SU-DHL-6 (cell line): ENCODE results near the gene RETREG2.

Source experiments
- H2AFZ ChIP-seq: fragments of 200-600 bp; sonication (generic); 2 replicates; pipeline ENCODE4 v1.6.1; 2014; ENCODE audit warnings: low read depth, mild to moderate bottlenecking, moderate library complexity, mixed read lengths, antibody characterized with exemption, low read length; ENCODE audit not compliant: severe bottlenecking
- H3F3A ChIP-seq: fragments of 200-600 bp; shearing (Covaris generic); 2 replicates; pipeline ENCODE4 v1.6.0; 2016; ENCODE audit warnings: antibody characterized with exemption, mild to moderate bottlenecking; ENCODE audit not compliant: insufficient read depth
- H3K27ac ChIP-seq: fragments of 200-600 bp; sonication (generic); 2 replicates; pipeline ENCODE4 v1.5.1; 2016; ENCODE audit warnings: low read depth, mild to moderate bottlenecking, low read length, moderate library complexity, mixed read lengths
- H3K27me3 ChIP-seq: fragments of 200-600 bp; sonication (generic), shearing (Covaris generic); 2 replicates; pipeline ENCODE4 v1.6.0; 2014; ENCODE audit warnings: mild to moderate bottlenecking, low read length
- H3K36me3 ChIP-seq: fragments of 200-600 bp; sonication (generic); 2 replicates; pipeline ENCODE4 v1.6.1; 2014; ENCODE audit warnings: mild to moderate bottlenecking, low read length, mixed read lengths
- H3K4me2 ChIP-seq: fragments of 300-600, 200-600 bp; shearing (Covaris generic), sonication (generic); 2 replicates; pipeline ENCODE4 v1.6.0; 2014; ENCODE audit warnings: low read length, low read depth, mild to moderate bottlenecking; ENCODE audit not compliant: poor library complexity, severe bottlenecking
- H3K4me3 ChIP-seq: fragments of 200-600 bp; sonication (generic); 2 replicates; pipeline ENCODE4 v1.5.1; 2014; ENCODE audit warnings: antibody characterized with exemption, low read length, mild to moderate bottlenecking, mixed read lengths; ENCODE audit not compliant: insufficient read depth, poor library complexity, severe bottlenecking
- H3K79me2 ChIP-seq: fragments of 200-600 bp; sonication (generic); 2 replicates; pipeline ENCODE4 v1.6.1; 2014; ENCODE audit warnings: mild to moderate bottlenecking, low read length, moderate library complexity; ENCODE audit not compliant: insufficient read depth
- H3K9ac ChIP-seq: fragments of 200-600 bp; sonication (generic); 2 replicates; pipeline ENCODE4 v1.7.0; 2014; ENCODE audit warnings: mild to moderate bottlenecking, low read length
- H3K9me2 ChIP-seq: fragments of 200-600 bp; sonication (generic); replicated peaks from 2 replicates; pipeline ENCODE4 v1.6.1; 2014; ENCODE audit warnings: low read length; ENCODE audit not compliant: insufficient read depth
- H3K9me3 ChIP-seq: fragments of 200-600 bp; sonication (generic); 2 replicates; pipeline ENCODE4 v1.6.1; 2014; ENCODE audit warnings: low read length, mixed read lengths; ENCODE audit not compliant: insufficient read depth
- H4K20me1 ChIP-seq: fragments of 200-600 bp; sonication (generic); 2 replicates; pipeline ENCODE4 v1.6.1; 2014; ENCODE audit warnings: low read depth, mild to moderate bottlenecking, antibody characterized with exemption, low read length, moderate library complexity, mixed read lengths
- CTCF ChIP-seq: fragments of 200-600 bp; sonication (generic); IDR thresholded peaks from one replicate; pipeline ENCODE4 v1.5.1; 2017; ENCODE audit warnings: antibody characterized with exemption, mild to moderate bottlenecking, low read length, moderate library complexity; ENCODE audit not compliant: insufficient read depth, poor library complexity, severe bottlenecking
- EZH2phosphoT487 ChIP-seq: fragments of 200-600 bp; sonication (generic), shearing (Covaris generic); conservative IDR thresholded peaks from 2 replicates; pipeline ENCODE4 v1.6.1; 2018; ENCODE audit warnings: mild to moderate bottlenecking, antibody characterized with exemption, low read length, moderate library complexity, mixed read lengths

The RETREG2 gene

DNA sequence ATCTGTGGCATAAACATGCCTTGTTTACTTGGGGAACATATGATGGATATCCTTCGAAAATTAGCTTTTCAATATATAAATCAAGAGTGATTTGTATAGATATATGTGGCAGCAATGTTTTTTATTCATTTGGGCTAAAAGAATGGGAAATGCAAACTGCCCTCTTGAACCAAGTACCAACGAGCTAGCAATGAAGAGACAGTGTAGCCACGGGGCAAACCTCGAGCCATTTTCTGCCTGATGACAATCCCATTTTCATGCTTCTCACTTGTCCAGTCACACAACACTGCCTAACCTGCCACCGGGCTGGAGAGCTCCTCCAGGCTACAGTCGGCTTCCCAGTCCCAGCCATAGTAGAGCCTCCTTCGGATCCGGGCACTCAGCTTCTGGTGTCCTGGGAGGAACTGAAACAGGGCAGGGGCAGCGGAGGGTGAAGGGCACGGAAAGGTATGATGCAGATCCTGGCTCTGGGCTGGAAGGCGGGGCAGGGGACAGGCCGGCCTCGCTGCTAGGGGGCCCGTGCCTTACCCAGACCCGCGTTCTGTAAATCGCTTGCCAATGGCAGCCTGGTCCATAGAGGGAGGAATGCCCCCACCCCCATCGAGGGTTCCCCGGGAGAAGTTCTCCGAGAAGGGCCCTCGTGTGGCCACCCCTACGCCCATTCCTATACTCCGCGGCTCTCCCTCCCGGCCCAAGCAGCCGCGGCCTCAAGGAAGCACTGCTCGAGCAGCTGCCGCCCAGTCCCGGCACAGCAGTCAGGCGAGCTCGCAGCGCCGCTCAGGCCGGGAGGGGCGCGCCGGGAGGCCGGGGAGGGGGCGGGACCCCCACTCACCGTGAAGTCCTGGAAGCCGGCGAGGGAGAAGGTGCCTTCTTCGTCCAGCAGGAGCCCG is 1.9 kb upstream of the RETREG2 start:
- Histone ChIP-seq H4K20me1 (no peaks in the 10 kb centered on the region), H3K9ac (peak overlapping the region; percentile 99), H3K9me2 (no peaks in the 10 kb centered on the region), H3K27me3 (no peaks in the 10 kb centered on the region), H3K4me3 (peak overlapping the region; percentile 96), H3K79me2 (peaks cover 20% of the 10 kb centered on the region), H3K9me3 (no peaks in the 10 kb centered on the region), H3K27ac (peak overlapping the region; percentile 98), H3K4me2 (peak overlapping the region; percentile 100), H2AFZ (peak overlapping the region; percentile 93), H3K36me3 (no peaks in the 10 kb centered on the region), H3F3A (peaks cover 18% of the 10 kb centered on the region)
- TF ChIP-seq CTCF (no peak), EZH2phosphoT487 (no peak)

DNA sequence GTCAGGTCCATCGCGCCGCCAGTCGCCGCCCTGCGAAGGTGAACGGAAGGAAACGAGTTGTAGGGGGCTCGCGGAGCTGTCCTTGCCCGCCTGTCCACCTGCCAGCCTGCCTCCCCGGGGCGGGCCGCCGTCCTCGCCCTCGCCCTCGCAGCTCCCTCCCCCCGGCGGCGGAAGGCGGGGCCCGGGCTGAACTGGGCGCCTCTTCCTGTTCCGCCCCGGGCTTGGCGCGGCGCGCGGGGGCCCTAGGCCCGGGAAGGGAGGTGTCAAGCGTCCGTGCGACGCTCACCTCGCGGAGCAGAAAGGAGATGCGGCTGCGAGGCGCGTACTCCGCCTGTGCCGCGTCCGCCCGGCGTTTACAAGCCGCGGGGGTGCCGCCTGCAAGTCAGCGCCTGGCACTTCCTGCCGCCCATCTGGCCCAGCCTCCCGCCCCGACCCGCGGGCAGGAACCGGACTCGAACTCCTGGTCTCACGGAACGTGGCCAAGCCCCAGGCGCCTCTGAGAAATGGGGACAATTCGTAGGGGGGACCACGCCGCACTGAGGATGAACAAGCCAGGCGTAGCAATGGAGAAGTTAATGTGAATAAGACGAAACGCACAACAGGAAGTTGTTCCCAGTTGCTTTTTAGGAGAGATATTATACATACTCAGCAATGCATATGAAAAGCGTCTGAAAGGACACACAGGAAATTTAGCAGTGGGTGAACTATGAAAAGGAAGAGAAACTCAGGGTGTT is 1.1 kb upstream of the RETREG2 start, which contains the start of gene CNPPD1:
Gene CNPPD1, minus strand, starts transcription at position 108 of the 734 bp plus-strand sequence. Its CDS starts 97 bp downstream, at position 11.
- Histone ChIP-seq H3K9me3 (no peaks in the 10 kb centered on the region), H3K4me2 (peak within 1 kb of the TSS; percentile 100), H2AFZ (peak within 1 kb of the TSS; percentile 93), H3K27ac (peak within 1 kb of the TSS; percentile 98), H3K36me3 (no peaks in the 10 kb centered on the region), H3K79me2 (peaks cover 20% of the 10 kb centered on the region), H4K20me1 (no peaks in the 10 kb centered on the region), H3K9ac (peak within 1 kb of the TSS; percentile 99), H3K4me3 (peak within 1 kb of the TSS; percentile 96), H3F3A (peaks cover 15% of the 10 kb centered on the region), H3K9me2 (no peaks in the 10 kb centered on the region), H3K27me3 (no peaks in the 10 kb centered on the region)
- TF ChIP-seq EZH2phosphoT487, result no peak
- TF ChIP-seq CTCF, result no peak

- peak overlapping the region; percentile 66 for H2AFZ ChIP-seq
- no peak for TF ChIP-seq EZH2phosphoT487
- peak; percentile 10 for TF ChIP-seq CTCF
- no peaks in the 10 kb centered on the region for H4K20me1 ChIP-seq
- H3K4me2 ChIP-seq, result peak overlapping the region; percentile 73
- H3K9me2 ChIP-seq, result no peaks in the 10 kb centered on the region
- H3K36me3 ChIP-seq, result no peaks in the 10 kb centered on the region
- peaks cover 15% of the 10 kb centered on the region for H3F3A ChIP-seq
- H3K4me3 ChIP-seq, result peak overlapping the region; percentile 96
- H3K27me3 ChIP-seq, result no peaks in the 10 kb centered on the region
- peak overlapping the region; percentile 99 for H3K9ac ChIP-seq
- no peaks in the 10 kb centered on the region for H3K9me3 ChIP-seq
- peak overlapping the region; percentile 98 for H3K27ac ChIP-seq
- peaks cover 20% of the 10 kb centered on the region for H3K79me2 ChIP-seq
Observed at GRCh38 chr2:219178377-219179175, 501 bp downstream of the RETREG2 start.
